NCI-H187 treated with DMSO at 0.1 percent for 48 hours (cell line): Measurements from ENCODE around the gene TTC27.
A peak's percentile ranks its signal among the peaks of the same experiment; 100 is the strongest.

ENCODE experiments used
- DNase-seq: peaks from one replicate; lab custom pipeline; 2025; lab: John Stamatoyannopoulos, UW

The TTC27 gene

GRCh38 chr2:32755666-32756065, 127.8 kb downstream of the TTC27 start:
- DNase-seq = no peak

- no peak for DNase-seq
Observed at GRCh38 chr2:32756074-32756727, 128.4 kb downstream of the TTC27 start.

- no peak for DNase-seq
Observed at GRCh38 chr2:32758232-32758631, 130.4 kb downstream of the TTC27 start.

- no peak for DNase-seq
Observed at GRCh38 chr2:32760628-32761027, 132.8 kb downstream of the TTC27 start.

- no peak for DNase-seq
Observed at GRCh38 chr2:32768387-32769174, 140.7 kb downstream of the TTC27 start.

GRCh38 chr2:32770360-32770759, 142.5 kb downstream of the TTC27 start:
- DNase-seq = no peak

- DNase-seq = peak; percentile 50
Observed at GRCh38 chr2:32772638-32773447, 145.0 kb downstream of the TTC27 start.

- DNase-seq = no peak
Observed at GRCh38 chr2:32773448-32773808, 145.6 kb downstream of the TTC27 start.

- DNase-seq = no peak
Observed at GRCh38 chr2:32775954-32776353, 148.1 kb downstream of the TTC27 start.

- DNase-seq = no peak
Observed at GRCh38 chr2:32777714-32778113, 149.9 kb downstream of the TTC27 start.

GRCh38 chr2:32780961-32781360, 153.1 kb downstream of the TTC27 start:
- no peak for DNase-seq

- DNase-seq = no peak
Observed at GRCh38 chr2:32783469-32783868, 155.6 kb downstream of the TTC27 start.

- no peak for DNase-seq
Observed at GRCh38 chr2:32783933-32784332, 156.1 kb downstream of the TTC27 start.

GRCh38 chr2:32787207-32787606, 159.4 kb downstream of the TTC27 start:
- no peak for DNase-seq

GRCh38 chr2:32788114-32788513, 160.3 kb downstream of the TTC27 start:
- no peak for DNase-seq

GRCh38 chr2:32792416-32792815, 164.6 kb downstream of the TTC27 start:
- no peak for DNase-seq

- no peak for DNase-seq
Observed at GRCh38 chr2:32798829-32799228, 171.0 kb downstream of the TTC27 start.

- no peak for DNase-seq
Observed at GRCh38 chr2:32801741-32802140, 173.9 kb downstream of the TTC27 start.

- DNase-seq = no peak
Observed at GRCh38 chr2:32802877-32803276, 175.0 kb downstream of the TTC27 start.

GRCh38 chr2:32804205-32804604, 176.4 kb downstream of the TTC27 start:
- DNase-seq = no peak

- no peak for DNase-seq
Observed at GRCh38 chr2:32805104-32806095, 177.6 kb downstream of the TTC27 start.

- DNase-seq = no peak
Observed at GRCh38 chr2:32806857-32807256, 179.0 kb downstream of the TTC27 start.
